NT2/D1 (cell line): ENCODE data around the gene PSG3.

Experiments
- YY1 ChIP-seq: IDR thresholded peaks from 2 replicates; pipeline ENCODE4 v1.6.1; 2011; ENCODE audit not compliant: insufficient read length, insufficient read depth
- ZNF274 ChIP-seq: IDR thresholded peaks from 2 replicates; pipeline ENCODE4 v1.6.1; 2011; ENCODE audit warnings: mild to moderate bottlenecking, low read depth, low read length

- TF ChIP-seq ZNF274 (no peak), YY1 (no peak)
Observed at GRCh38 chr19:42683917-42684513, 56.3 kb downstream of the PSG3 start.
